Cardiac muscle cell (in vitro differentiated cells and primary cell): ENCODE results near the gene USP24. TPM values are rescaled to one million over a fixed set of nuclear protein-coding genes. Genes with fewer than 3 reads are reported as not detected.

Experiments used
- DNase-seq, 2 donors: peaks; one replicate each; pipeline versions ENCODE4 v3.0.0 to v3.0.0-alpha.2; 2010 to 2017; ENCODE audit warnings: low read depth in 1 of 2, low spot score in 1 of 2
- H3K27ac ChIP-seq: fragments of 200-600 bp; sonication (generic); 2 replicates; pipeline ENCODE4 v1.5.1; 2016
- H3K27me3 ChIP-seq: fragments of 200-600 bp; sonication (generic); 2 replicates; pipeline ENCODE4 v1.6.0; 2016; ENCODE audit warnings: control low read depth
- H3K36me3 ChIP-seq: fragments of 200-600 bp; sonication (generic); 2 replicates; pipeline ENCODE4 v1.5.1; 2016; ENCODE audit warnings: control low read depth
- H3K4me1 ChIP-seq: fragments of 200-600 bp; sonication (generic); 2 replicates; pipeline ENCODE4 v1.8.1; 2017; ENCODE audit warnings: low read depth, mild to moderate bottlenecking, mixed run types
- H3K4me3 ChIP-seq: fragments of 200-600 bp; sonication (generic); 2 replicates; pipeline ENCODE4 v1.5.1; 2016; ENCODE audit warnings: mild to moderate bottlenecking
- H3K9me3 ChIP-seq: fragments of 200-600 bp; sonication (generic); 2 replicates; pipeline ENCODE4 v1.5.1; 2017; ENCODE audit warnings: low read depth, mild to moderate bottlenecking, control low read depth
- CTCF ChIP-seq: IDR thresholded peaks from 2 replicates; pipeline ENCODE4 v1.5.1; 2012; ENCODE audit warnings: low read depth, mild to moderate bottlenecking, low read length
- polyA plus RNA-seq: library from polyadenylated mRNA; unstranded; fragments of >200 nt; fragmentation: Nextera tagmentation; extraction: Ambion mirVana; gene quantifications from 2 replicates; pipeline ENCODE4 v1.2.1, GENCODE V29; 2016
- total RNA-seq: library from RNA; depleted of rRNA; stranded (reverse); fragments of >200 nt; gene quantifications from 2 replicates; pipeline ENCODE4 v1.2.3, GENCODE V29; 2016

The USP24 gene
- total and polyA plus RNA-seq, 2 experiments from 2014 or later: 8.0 to 34.9 TPM

- no peaks in the 10 kb centered on the region for H3K9me3 ChIP-seq
- peak overlapping the region; percentile 61 for H3K4me3 ChIP-seq
- no peaks in the 10 kb centered on the region for H3K27me3 ChIP-seq
- H3K36me3 ChIP-seq: no peaks in the 10 kb centered on the region
- peak overlapping the region; percentile 98 for H3K27ac ChIP-seq
- no peak for DNase-seq
- TF ChIP-seq CTCF: no peak
- peaks cover 21% of the 10 kb centered on the region for H3K4me1 ChIP-seq
Observed at GRCh38 chr1:55216096-55216495, 932 bp upstream of the USP24 start.

- H3K4me1 ChIP-seq: peaks cover 25% of the 10 kb centered on the region
- H3K36me3 ChIP-seq: no peaks in the 10 kb centered on the region
- H3K4me3 ChIP-seq: peak overlapping the region; percentile 61
- H3K9me3 ChIP-seq: no peaks in the 10 kb centered on the region
- no peak for TF ChIP-seq CTCF
- H3K27ac ChIP-seq: peak overlapping the region; percentile 98
- DNase-seq: peak; percentile 53 to 74
- no peaks in the 10 kb centered on the region for H3K27me3 ChIP-seq
Observed at GRCh38 chr1:55214934-55215193, 300 bp downstream of the USP24 start.

GRCh38 chr1:55214212-55214933 lies 791 bp downstream of the USP24 start:
- Histone ChIP-seq H3K4me1 (peaks cover 26% of the 10 kb centered on the region), H3K27ac (peak overlapping the region; percentile 98), H3K9me3 (no peaks in the 10 kb centered on the region), H3K4me3 (peak overlapping the region; percentile 61), H3K36me3 (no peaks in the 10 kb centered on the region), H3K27me3 (no peaks in the 10 kb centered on the region)
- no peak for TF ChIP-seq CTCF
- DNase-seq: peak; percentile 32 to 50

GRCh38 chr1:55213885-55214211 lies 1.3 kb downstream of the USP24 start:
- no peak for TF ChIP-seq CTCF
- DNase-seq: peak in 1 of 2 donors; percentile 32
- H3K27me3 ChIP-seq: no peaks in the 10 kb centered on the region
- H3K9me3 ChIP-seq: no peaks in the 10 kb centered on the region
- H3K27ac ChIP-seq: peak overlapping the region; percentile 98
- H3K36me3 ChIP-seq: no peaks in the 10 kb centered on the region
- peak overlapping the region; percentile 61 for H3K4me3 ChIP-seq
- H3K4me1 ChIP-seq: peaks cover 30% of the 10 kb centered on the region

GRCh38 chr1:55213151-55213884 lies 1.8 kb downstream of the USP24 start:
- no peak for DNase-seq
- H3K4me1 ChIP-seq: peaks cover 30% of the 10 kb centered on the region
- no peaks in the 10 kb centered on the region for H3K36me3 ChIP-seq
- no peaks in the 10 kb centered on the region for H3K27me3 ChIP-seq
- no peak for TF ChIP-seq CTCF
- H3K4me3 ChIP-seq: peak overlapping the region; percentile 61
- peak overlapping the region; percentile 98 for H3K27ac ChIP-seq
- no peaks in the 10 kb centered on the region for H3K9me3 ChIP-seq
